ENCODE results near the gene EGR1.

DNA sequence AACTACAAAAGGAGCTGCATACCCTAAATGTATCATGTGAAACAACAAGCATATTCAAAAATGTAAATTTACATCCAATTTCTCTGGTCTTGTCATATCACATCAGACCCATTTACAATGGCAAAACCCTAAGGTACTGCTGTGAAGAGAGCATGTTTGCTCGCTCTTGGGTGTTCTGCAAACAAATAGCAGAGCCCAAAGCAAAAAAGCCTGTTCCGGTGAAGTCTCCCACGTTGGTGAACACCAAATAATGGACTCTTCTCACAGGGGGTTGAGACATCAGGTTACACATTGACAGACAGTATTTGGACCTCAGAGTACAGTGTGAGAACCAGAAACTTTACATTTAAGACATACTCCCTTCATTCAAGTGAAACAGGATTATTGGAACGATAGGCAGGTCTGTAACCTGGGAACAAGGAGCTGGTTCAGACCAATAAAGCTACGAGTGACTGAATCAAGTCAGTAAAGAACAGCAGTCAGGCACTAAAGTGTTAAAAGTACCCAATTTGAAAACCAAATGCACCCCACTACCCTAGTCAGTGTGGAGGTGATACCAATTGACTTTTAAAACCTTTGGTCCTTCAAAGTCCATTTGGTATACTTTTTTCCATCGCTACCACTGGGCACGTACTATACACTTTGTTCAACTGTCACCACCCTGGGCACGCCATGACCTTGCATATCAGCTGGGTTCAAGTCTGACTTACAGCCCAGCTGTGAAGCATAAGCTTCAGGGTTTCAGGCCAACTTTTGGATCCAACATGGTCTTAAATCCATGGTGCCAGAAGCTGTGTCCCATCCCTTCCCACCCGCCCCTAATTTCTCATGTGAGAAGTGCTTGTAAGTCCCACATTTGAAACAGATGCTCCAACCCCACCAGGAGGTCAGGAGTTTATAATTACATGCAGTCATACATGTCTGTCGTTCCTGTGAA lies 41.4 kb downstream of the EGR1 start:
- TF ChIP-seq EZH2phosphoT487 (IDR thresholded peaks at IDR 0.05; ENCODE audit: borderline replicate concordance, low read depth, low read length), result no peak
- TF ChIP-seq, protein P1, sequence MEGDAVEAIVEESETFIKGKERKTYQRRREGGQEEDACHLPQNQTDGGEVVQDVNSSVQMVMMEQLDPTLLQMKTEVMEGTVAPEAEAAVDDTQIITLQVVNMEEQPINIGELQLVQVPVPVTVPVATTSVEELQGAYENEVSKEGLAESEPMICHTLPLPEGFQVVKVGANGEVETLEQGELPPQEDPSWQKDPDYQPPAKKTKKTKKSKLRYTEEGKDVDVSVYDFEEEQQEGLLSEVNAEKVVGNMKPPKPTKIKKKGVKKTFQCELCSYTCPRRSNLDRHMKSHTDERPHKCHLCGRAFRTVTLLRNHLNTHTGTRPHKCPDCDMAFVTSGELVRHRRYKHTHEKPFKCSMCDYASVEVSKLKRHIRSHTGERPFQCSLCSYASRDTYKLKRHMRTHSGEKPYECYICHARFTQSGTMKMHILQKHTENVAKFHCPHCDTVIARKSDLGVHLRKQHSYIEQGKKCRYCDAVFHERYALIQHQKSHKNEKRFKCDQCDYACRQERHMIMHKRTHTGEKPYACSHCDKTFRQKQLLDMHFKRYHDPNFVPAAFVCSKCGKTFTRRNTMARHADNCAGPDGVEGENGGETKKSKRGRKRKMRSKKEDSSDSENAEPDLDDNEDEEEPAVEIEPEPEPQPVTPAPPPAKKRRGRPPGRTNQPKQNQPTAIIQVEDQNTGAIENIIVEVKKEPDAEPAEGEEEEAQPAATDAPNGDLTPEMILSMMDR (conservative IDR thresholded peaks at IDR 0.05; ENCODE audit: low read length), result no peak

Measured in OCI-LY7 (cell line).